ENCODE data around the gene CRELD1.

The CRELD1 gene

GRCh38 chr3:9947025-9947995, 13.7 kb downstream of the CRELD1 start:
- TF ChIP-seq CTCF (IDR thresholded peaks at IDR 0.05; ENCODE audit: low read depth, low read length), result peak; percentile 60; the same call in 1 of the 2 replicates
- H3K4me3 ChIP-seq (ENCODE audit: low read depth, low read length), result peak overlapping the region; percentile 63

GRCh38 chr3:9948586-9948985, 15.0 kb downstream of the CRELD1 start:
- TF ChIP-seq CTCF (IDR thresholded peaks at IDR 0.05; ENCODE audit: low read depth, low read length), result no peak
- H3K4me3 ChIP-seq (ENCODE audit: low read depth, low read length), result no peak overlapping the region

- TF ChIP-seq CTCF (IDR thresholded peaks at IDR 0.05; ENCODE audit: low read depth, low read length), result no peak
- H3K4me3 ChIP-seq (ENCODE audit: low read depth, low read length), result no peak overlapping the region
Measured at GRCh38 chr3:9949115-9949514, 15.5 kb downstream of the CRELD1 start.

DNA sequence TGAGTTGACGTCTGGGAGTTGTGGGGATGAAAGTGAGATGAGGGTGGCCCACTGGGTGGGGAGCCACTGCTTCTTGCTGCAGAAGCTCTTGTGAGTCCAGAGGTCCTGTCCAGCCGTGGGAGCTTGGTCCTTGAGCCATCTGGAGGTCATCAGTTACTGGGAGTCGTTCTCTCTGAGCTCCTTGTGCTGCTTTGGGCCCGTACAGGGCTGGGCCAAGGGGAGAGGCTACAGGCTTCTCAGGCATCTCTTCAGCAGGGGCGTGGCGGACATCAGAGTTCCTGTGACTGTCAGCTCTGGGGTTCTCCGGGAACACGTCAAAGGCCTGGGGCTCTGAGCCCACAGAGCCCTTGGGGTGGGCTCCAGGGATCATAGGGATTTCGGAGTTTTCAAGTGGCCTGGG, 16.0 kb downstream of the CRELD1 start:
- TF ChIP-seq CTCF (IDR thresholded peaks at IDR 0.05; ENCODE audit: low read depth, low read length), result no peak
- H3K4me3 ChIP-seq (ENCODE audit: low read depth, low read length), result no peak overlapping the region

- H3K4me3 ChIP-seq (ENCODE audit: low read depth, low read length), result peak overlapping the region; percentile 63
- TF ChIP-seq CTCF (IDR thresholded peaks at IDR 0.05; ENCODE audit: low read depth, low read length), result no peak
Measured at GRCh38 chr3:9951126-9951525, 17.5 kb downstream of the CRELD1 start.

DNA sequence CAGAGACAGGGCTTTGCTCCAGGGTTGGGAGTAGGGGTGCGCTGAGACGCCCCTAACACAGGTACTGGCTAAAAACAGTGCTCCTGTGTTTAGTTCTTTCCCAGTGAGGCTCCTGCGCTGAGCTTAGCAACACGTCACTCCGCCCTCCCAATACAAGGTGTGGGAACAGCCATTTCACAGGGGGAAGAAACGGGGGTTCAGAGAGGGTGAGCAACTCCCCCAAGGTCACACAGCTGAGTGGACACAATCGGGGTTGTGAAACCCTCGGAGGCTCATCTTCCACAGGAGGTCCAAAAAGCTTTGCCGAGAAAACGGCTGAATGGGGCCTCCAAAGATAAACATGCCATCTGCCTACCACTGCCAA, 17.9 kb downstream of the CRELD1 start:
- TF ChIP-seq CTCF (IDR thresholded peaks at IDR 0.05; ENCODE audit: low read depth, low read length), result no peak
- H3K4me3 ChIP-seq (ENCODE audit: low read depth, low read length), result peak overlapping the region; percentile 63

Measured in WI38 (cell line).